ENCODE measurements around the gene MYO1E.

The MYO1E gene

DNA sequence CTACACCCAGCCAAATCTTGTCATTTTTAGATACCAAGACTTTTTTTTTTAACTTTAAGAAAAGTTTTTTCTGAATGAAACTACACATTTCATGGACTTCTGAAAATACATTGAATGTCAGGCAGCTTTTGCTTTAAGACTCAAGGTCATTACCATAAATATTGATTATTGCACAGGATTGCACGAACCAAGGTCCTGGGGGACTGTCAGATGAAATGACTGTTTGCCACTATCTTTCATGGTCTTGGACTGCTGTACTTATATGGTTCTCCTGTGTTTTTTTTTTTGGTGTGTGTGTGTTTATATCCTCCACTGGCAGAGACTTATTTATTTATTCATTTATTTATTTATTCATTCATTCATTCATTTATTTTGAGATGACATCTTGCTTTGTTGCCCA is 6.9 kb upstream of the MYO1E start:
- H3K4me3 ChIP-seq (ENCODE audit: low read depth, low read length) = no peak overlapping the region
- H3K27ac ChIP-seq = no peak overlapping the region
- H3K9ac ChIP-seq = no peak overlapping the region
- H3K9me3 ChIP-seq (ENCODE audit: control insufficient read depth, low read length) = no peaks in the 10 kb centered on the region
- H3K36me3 ChIP-seq (ENCODE audit: control insufficient read depth, insufficient read depth, low read length) = no peaks in the 10 kb centered on the region
- H3K4me2 ChIP-seq (ENCODE audit: low read length) = no peak overlapping the region
- no peaks in the 10 kb centered on the region for H3K27me3 ChIP-seq (ENCODE audit: control insufficient read depth, insufficient read depth, low read length)
- TF ChIP-seq, protein P1, sequence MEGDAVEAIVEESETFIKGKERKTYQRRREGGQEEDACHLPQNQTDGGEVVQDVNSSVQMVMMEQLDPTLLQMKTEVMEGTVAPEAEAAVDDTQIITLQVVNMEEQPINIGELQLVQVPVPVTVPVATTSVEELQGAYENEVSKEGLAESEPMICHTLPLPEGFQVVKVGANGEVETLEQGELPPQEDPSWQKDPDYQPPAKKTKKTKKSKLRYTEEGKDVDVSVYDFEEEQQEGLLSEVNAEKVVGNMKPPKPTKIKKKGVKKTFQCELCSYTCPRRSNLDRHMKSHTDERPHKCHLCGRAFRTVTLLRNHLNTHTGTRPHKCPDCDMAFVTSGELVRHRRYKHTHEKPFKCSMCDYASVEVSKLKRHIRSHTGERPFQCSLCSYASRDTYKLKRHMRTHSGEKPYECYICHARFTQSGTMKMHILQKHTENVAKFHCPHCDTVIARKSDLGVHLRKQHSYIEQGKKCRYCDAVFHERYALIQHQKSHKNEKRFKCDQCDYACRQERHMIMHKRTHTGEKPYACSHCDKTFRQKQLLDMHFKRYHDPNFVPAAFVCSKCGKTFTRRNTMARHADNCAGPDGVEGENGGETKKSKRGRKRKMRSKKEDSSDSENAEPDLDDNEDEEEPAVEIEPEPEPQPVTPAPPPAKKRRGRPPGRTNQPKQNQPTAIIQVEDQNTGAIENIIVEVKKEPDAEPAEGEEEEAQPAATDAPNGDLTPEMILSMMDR (IDR thresholded peaks at IDR 0.05) = no peak
- H3K4me1 ChIP-seq = no peaks in the 10 kb centered on the region
- no peaks in the 10 kb centered on the region for H3K79me2 ChIP-seq
- no peak overlapping the region for H2AFZ ChIP-seq

DNA sequence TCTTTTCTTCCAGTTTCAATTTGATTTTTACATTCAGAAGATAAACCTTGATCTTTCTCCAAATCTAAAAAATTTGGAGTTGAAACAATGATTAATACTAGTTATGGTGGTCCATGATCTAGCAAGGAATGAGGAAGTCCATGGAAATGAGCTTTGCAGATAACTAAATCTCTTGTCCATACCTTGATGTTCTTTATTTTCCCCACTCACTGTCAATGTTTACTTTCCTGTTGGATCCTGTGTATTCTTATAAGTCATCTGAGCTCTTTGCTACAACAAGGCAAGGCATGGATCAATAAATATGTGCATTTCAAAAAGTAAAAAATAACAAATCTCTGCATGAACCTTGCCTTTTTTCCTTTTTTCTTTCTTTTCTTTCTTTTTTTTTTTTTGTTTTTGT is 6.2 kb upstream of the MYO1E start:
- Histone ChIP-seq H3K36me3 (ENCODE audit: control insufficient read depth, insufficient read depth, low read length) (no peaks in the 10 kb centered on the region), H3K9me3 (ENCODE audit: control insufficient read depth, low read length) (no peaks in the 10 kb centered on the region), H3K4me1 (no peaks in the 10 kb centered on the region), H3K4me2 (ENCODE audit: low read length) (no peak overlapping the region), H3K79me2 (no peaks in the 10 kb centered on the region), H3K27me3 (ENCODE audit: control insufficient read depth, insufficient read depth, low read length) (no peaks in the 10 kb centered on the region), H3K4me3 (ENCODE audit: low read depth, low read length) (no peak overlapping the region), H3K9ac (no peak overlapping the region), H2AFZ (no peak overlapping the region), H3K27ac (no peak overlapping the region)
- TF ChIP-seq, protein P1 (IDR thresholded peaks at IDR 0.05) = no peak

DNA sequence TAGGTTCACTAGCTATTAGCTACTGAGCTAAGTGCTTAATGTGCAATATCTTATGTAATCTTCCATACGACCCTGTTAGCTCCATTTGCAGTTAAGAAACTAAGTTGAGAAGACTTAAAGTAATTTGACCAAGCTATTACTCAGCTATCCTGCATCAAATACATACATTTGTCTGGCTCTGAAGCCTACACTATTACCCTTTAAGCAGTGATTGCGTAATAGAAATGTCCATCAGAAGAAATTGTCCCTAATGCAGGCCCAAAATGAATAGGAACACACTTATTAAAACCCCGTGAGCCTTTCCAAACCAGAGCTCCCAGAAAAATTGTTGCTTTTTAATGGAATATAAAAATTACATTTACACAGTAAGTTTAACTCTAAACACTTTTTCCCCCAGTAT is 5.3 kb upstream of the MYO1E start:
- TF ChIP-seq, protein P1 (IDR thresholded peaks at IDR 0.05) = no peak
- Histone ChIP-seq H3K4me3 (ENCODE audit: low read depth, low read length) (no peak overlapping the region), H3K36me3 (ENCODE audit: control insufficient read depth, insufficient read depth, low read length) (no peaks in the 10 kb centered on the region), H3K27ac (no peak overlapping the region), H3K79me2 (no peaks in the 10 kb centered on the region), H3K9ac (no peak overlapping the region), H3K9me3 (ENCODE audit: control insufficient read depth, low read length) (no peaks in the 10 kb centered on the region), H3K4me1 (no peaks in the 10 kb centered on the region), H3K27me3 (ENCODE audit: control insufficient read depth, insufficient read depth, low read length) (no peaks in the 10 kb centered on the region), H3K4me2 (ENCODE audit: low read length) (no peak overlapping the region), H2AFZ (no peak overlapping the region)

DNA sequence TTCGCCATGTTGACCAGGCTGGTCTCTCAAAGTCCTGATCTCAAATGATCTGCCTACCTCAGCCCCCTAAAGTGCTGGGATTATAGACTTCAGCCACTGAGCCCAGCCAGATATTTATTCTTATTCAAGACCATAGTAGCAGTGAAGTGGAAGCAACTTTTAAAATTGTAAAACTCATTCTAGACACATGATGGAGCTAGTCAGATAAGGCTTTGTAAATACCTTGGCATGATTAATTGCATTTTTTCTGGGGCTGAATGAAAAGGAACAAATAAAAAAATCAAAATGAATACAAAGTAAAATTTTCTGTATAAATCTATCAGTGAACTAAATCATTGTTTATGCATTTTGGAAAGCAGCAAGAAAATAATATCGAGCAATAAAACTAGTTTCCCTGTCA is 4.1 kb upstream of the MYO1E start:
- no peak overlapping the region for H3K9ac ChIP-seq
- H3K9me3 ChIP-seq (ENCODE audit: control insufficient read depth, low read length) = no peaks in the 10 kb centered on the region
- H2AFZ ChIP-seq = no peak overlapping the region
- TF ChIP-seq, protein P1 (IDR thresholded peaks at IDR 0.05) = no peak
- H3K4me1 ChIP-seq = no peaks in the 10 kb centered on the region
- no peak overlapping the region for H3K4me3 ChIP-seq (ENCODE audit: low read depth, low read length)
- no peak overlapping the region for H3K27ac ChIP-seq
- H3K4me2 ChIP-seq (ENCODE audit: low read length) = no peak overlapping the region
- no peaks in the 10 kb centered on the region for H3K79me2 ChIP-seq
- no peaks in the 10 kb centered on the region for H3K27me3 ChIP-seq (ENCODE audit: control insufficient read depth, insufficient read depth, low read length)
- no peaks in the 10 kb centered on the region for H3K36me3 ChIP-seq (ENCODE audit: control insufficient read depth, insufficient read depth, low read length)

DNA sequence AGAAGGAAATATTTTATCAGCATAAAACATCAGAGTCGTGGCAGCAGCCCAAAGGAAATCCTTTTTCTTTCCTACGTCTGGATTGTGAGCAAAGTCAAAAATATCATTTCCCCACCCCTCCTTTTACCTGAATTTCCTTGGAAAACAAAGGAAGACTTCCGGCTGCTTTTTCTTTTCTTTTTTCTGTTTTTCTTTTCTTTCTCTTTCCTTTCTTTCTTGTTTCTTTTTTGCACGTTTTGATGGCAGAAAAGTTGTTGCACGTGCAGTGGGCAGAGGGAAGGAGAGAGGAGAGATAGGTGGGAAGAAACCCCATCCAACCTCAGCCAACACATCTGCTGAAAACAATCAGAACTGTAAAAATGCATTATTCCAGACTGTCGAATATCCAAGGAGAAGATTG is 544 bp upstream of the MYO1E start:
- Histone ChIP-seq H3K9me3 (ENCODE audit: control insufficient read depth, low read length) (no peaks in the 10 kb centered on the region), H3K4me1 (no peaks in the 10 kb centered on the region), H2AFZ (peak overlapping the region; percentile 93), H3K79me2 (no peaks in the 10 kb centered on the region), H3K27ac (peak overlapping the region; percentile 97), H3K27me3 (ENCODE audit: control insufficient read depth, insufficient read depth, low read length) (no peaks in the 10 kb centered on the region), H3K9ac (no peak overlapping the region), H3K4me3 (ENCODE audit: low read depth, low read length) (peak overlapping the region; percentile 85), H3K36me3 (ENCODE audit: control insufficient read depth, insufficient read depth, low read length) (no peaks in the 10 kb centered on the region), H3K4me2 (ENCODE audit: low read length) (peak overlapping the region; percentile 78)
- TF ChIP-seq, protein P1 (IDR thresholded peaks at IDR 0.05) = no peak

Measured in parathyroid adenoma (tissue), 2 donors.